ENCODE measurements around the gene BICRAL.

GRCh38 chr6:42745083-42745639 is 36.7 kb upstream of the BICRAL start:
- TF ChIP-seq POLR2A (IDR thresholded peaks at IDR 0.05) (no peak), CTCF (IDR thresholded peaks at IDR 0.05) (no peak)

All from right lobe of liver (tissue), 4 donors.